ACC112 (cell line): ENCODE measurements around the gene METTL1.
"Not testable (repeated sequence)": the region's sequence is repeated elsewhere in the genome, so short reads cannot be mapped to it uniquely, and the experiment has no call there.

ENCODE experiments used
- H2AFZ ChIP-seq: fragments of 200-600 bp; sonication (generic); one replicate; pipeline ENCODE4 v1.6.0; 2017; ENCODE audit warnings: antibody characterized with exemption, low read length; ENCODE audit not compliant: unreplicated experiment
- H3K27ac ChIP-seq: fragments of 200-600 bp; sonication (generic); 2 replicates; pipeline ENCODE4 v1.5.1; 2014; ENCODE audit warnings: low read depth, mild to moderate bottlenecking, antibody characterized with exemption, low read length, moderate library complexity
- H3K27me3 ChIP-seq: fragments of 200-600 bp; sonication (generic); 2 replicates; pipeline ENCODE4 v1.6.1; 2014; ENCODE audit warnings: mild to moderate bottlenecking, antibody characterized with exemption, low read length, moderate library complexity, mixed read lengths; ENCODE audit not compliant: insufficient read depth
- H3K36me3 ChIP-seq: fragments of 200-600 bp; sonication (generic); 2 replicates; pipeline ENCODE4 v1.6.1; 2016; ENCODE audit warnings: mild to moderate bottlenecking, antibody characterized with exemption, low read length, moderate library complexity, mixed read lengths; ENCODE audit not compliant: insufficient read depth
- H3K4me1 ChIP-seq: fragments of 200-600 bp; sonication (generic); one replicate; pipeline ENCODE4 v1.6.1; 2016; ENCODE audit warnings: low read length, mixed read lengths; ENCODE audit not compliant: insufficient read depth, unreplicated experiment, control insufficient read depth
- H3K4me3 ChIP-seq: fragments of 200-600 bp; sonication (generic); 2 replicates; pipeline ENCODE4 v1.5.1; 2014; ENCODE audit warnings: mild to moderate bottlenecking, low read depth, low read length
- H3K79me2 ChIP-seq: fragments of 200-600 bp; sonication (generic); one replicate; pipeline ENCODE4 v1.6.0; 2016; ENCODE audit warnings: low read length; ENCODE audit not compliant: control insufficient read depth, unreplicated experiment, insufficient read depth

METTL1 gene

DNA sequence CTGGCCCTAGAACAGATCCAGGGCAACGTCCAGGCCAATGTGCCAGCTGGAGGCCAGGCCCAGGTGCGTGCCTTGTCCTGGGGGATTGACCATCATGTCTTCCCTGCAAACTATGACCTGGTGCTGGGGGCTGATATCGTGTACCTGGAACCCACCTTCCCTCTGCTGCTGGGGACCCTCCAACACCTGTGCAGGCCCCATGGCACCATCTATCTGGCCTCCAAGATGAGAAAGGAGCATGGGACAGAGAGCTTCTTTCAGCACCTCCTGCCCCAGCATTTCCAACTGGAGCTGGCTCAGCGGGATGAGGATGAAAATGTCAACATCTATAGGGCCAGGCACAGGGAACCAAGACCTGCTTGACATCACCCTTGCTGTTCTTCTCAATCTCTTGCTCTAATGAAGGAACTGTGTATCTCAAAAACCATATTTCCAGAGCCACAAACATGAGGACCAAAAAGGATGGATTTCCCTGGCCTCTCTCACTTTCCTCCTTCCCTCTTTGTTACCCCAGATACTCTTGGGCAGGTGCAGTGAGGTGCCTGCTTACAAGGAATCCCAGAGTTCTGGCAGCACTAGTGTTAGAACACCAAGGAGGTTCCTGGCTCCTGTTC lies 8.5 kb upstream of the METTL1 start:
- Histone ChIP-seq H3K36me3 (peaks cover 2% of the 10 kb centered on the region; the same call in 1 of the 2 replicates), H3K4me1 (peaks cover 10% of the 10 kb centered on the region)

GRCh38 chr12:57779736-57780135 lies 7.8 kb upstream of the METTL1 start:
- Histone ChIP-seq H3K27me3 (no peaks in the 10 kb centered on the region), H2AFZ (no peak overlapping the region), H3K79me2 (peaks cover 14% of the 10 kb centered on the region), H3K36me3 (peaks cover 2% of the 10 kb centered on the region; the same call in 1 of the 2 replicates), H3K4me1 (peaks cover 10% of the 10 kb centered on the region), H3K27ac (no peak overlapping the region), H3K4me3 (no peak overlapping the region)

More for the DNA sequence above, 8.5 kb upstream of the METTL1 start:
- Histone ChIP-seq H2AFZ (no peak overlapping the region), H3K27me3 (no peaks in the 10 kb centered on the region), H3K79me2 (peaks cover 14% of the 10 kb centered on the region), H3K4me3 (no peak overlapping the region), H3K27ac (no peak overlapping the region)

- Histone ChIP-seq H2AFZ (no peak overlapping the region), H3K79me2 (peaks cover 9% of the 10 kb centered on the region), H3K36me3 (peaks cover 2% of the 10 kb centered on the region; the same call in 1 of the 2 replicates), H3K27ac (no peak overlapping the region), H3K27me3 (no peaks in the 10 kb centered on the region), H3K4me3 (no peak overlapping the region), H3K4me1 (peaks cover 5% of the 10 kb centered on the region)
These were observed 6.0 kb upstream of the METTL1 start for GRCh38 chr12:57777911-57778310.

DNA sequence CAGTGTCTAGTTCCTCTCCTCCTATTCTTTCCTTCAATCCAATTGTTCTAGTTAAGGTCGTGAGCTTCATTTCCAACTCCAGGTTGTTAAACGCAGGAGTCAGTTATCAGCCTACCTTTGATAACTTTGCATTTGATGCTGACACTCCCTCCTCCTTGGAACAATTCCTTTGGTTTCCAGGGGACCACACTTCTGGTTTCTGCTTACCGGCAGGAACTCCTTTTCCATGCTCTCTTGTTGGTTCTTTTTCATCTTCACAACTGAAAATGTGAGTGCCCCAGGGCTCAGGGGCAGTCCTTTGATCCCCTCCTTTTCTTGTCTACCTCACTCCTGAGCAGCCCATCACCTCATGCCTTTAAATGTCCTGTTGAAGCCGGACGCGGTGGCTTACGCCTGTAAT lies 5.5 kb upstream of the METTL1 start:
- no peak overlapping the region for H3K27ac ChIP-seq
- no peak overlapping the region for H2AFZ ChIP-seq
- H3K36me3 ChIP-seq, result peaks cover 2% of the 10 kb centered on the region; the same call in 1 of the 2 replicates
- no peaks in the 10 kb centered on the region for H3K27me3 ChIP-seq
- no peak overlapping the region for H3K4me3 ChIP-seq
- peaks cover 5% of the 10 kb centered on the region for H3K4me1 ChIP-seq
- H3K79me2 ChIP-seq, result peaks cover 9% of the 10 kb centered on the region

DNA sequence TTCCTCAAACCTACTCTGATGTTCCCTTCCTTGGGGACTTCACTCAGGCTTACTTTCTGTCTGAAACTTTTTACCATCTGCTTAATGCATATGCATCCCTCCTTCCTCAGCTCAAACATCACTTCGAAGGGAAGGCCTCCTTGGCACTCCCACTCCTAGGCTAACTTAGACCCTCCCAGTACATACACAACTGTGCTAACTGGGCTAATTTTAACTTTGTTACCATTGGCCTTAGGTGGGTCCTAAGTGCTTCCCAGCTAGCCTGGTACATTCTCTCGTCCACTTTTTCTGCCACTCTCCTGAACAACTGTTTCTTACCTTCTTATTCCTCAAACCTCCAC lies 4.3 kb upstream of the METTL1 start:
- no peak overlapping the region for H2AFZ ChIP-seq
- H3K27ac ChIP-seq, result no peak overlapping the region
- H3K79me2 ChIP-seq, result peaks cover 9% of the 10 kb centered on the region
- H3K36me3 ChIP-seq, result peaks cover 2% of the 10 kb centered on the region; the same call in 1 of the 2 replicates
- no peaks in the 10 kb centered on the region for H3K27me3 ChIP-seq
- H3K4me3 ChIP-seq, result no peak overlapping the region
- peaks cover 5% of the 10 kb centered on the region for H3K4me1 ChIP-seq

- Histone ChIP-seq H3K4me1 (peaks cover 5% of the 10 kb centered on the region), H3K27me3 (no peaks in the 10 kb centered on the region), H3K36me3 (peaks cover 2% of the 10 kb centered on the region; the same call in 1 of the 2 replicates), H3K79me2 (peaks cover 9% of the 10 kb centered on the region), H3K27ac (no peak overlapping the region), H3K4me3 (no peak overlapping the region), H2AFZ (no peak overlapping the region)
These were observed 3.8 kb upstream of the METTL1 start for GRCh38 chr12:57775563-57776246.

DNA sequence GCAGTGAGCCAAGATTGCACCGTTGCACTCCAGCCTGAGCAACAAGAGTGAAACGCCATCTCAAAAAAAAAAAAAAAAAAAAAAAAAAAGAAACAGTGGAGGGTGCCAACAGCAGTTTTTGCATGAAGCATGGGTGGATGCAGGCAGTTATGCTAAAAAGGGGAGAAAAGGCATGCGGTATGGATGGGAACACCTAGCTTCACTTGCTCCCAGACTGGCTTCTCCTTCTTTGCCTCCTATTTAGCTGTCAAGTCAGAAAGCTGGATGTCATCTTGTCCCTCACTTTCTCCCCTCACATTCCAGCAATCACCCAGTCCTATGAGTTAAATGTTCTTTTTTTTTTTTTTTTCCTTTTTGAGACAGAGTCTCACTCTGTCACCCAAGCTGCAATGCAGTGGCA lies 3.1 kb upstream of the METTL1 start:
- no peaks in the 10 kb centered on the region for H3K27me3 ChIP-seq
- H3K79me2 ChIP-seq, result peaks cover 9% of the 10 kb centered on the region
- H2AFZ ChIP-seq, result no peak overlapping the region
- H3K4me1 ChIP-seq, result peaks cover 5% of the 10 kb centered on the region
- H3K27ac ChIP-seq, result no peak overlapping the region
- no peak overlapping the region for H3K4me3 ChIP-seq
- H3K36me3 ChIP-seq, result peaks cover 2% of the 10 kb centered on the region; the same call in 1 of the 2 replicates

DNA sequence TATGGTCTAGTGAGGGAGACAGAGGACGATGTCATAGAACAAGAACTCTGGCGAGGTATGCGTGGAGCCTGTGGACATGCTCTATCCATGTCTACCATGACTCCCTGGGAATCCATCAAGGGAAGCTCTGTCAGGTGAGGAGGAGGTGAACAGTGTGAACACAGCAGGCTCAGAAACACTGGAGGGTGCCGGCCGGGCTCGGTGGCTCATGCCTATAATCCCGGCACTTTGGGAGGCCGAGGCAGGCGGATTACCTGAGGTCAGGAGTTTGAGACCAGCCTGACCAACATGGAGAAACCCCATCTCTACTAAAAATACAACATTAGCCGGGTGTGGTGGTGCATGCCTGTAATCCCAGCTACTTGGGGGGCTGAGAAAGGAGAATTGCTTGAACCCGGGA lies 2.7 kb upstream of the METTL1 start:
- H2AFZ ChIP-seq, H3K27ac ChIP-seq, H3K4me3 ChIP-seq, H3K79me2 ChIP-seq, H3K27me3 ChIP-seq, H3K4me1 ChIP-seq, H3K36me3 ChIP-seq: not testable (repeated sequence)

GRCh38 chr12:57772429-57773322 lies 771 bp upstream of the METTL1 start, which contains the start of gene EEF1AKMT3:
Gene EEF1AKMT3, plus strand, starts transcription at chr12:57772614. Its CDS starts 111 bp downstream, at chr12:57772725.
- Histone ChIP-seq H3K27me3 (no peaks in the 10 kb centered on the region), H3K4me1 (no peaks in the 10 kb centered on the region), H3K27ac (peak within 1 kb of the TSS; percentile 74), H2AFZ (peak within 1 kb of the TSS; percentile 93), H3K4me3 (peak within 1 kb of the TSS; percentile 75), H3K79me2 (peaks cover 9% of the 10 kb centered on the region), H3K36me3 (peaks cover 2% of the 10 kb centered on the region; the same call in 1 of the 2 replicates)

DNA sequence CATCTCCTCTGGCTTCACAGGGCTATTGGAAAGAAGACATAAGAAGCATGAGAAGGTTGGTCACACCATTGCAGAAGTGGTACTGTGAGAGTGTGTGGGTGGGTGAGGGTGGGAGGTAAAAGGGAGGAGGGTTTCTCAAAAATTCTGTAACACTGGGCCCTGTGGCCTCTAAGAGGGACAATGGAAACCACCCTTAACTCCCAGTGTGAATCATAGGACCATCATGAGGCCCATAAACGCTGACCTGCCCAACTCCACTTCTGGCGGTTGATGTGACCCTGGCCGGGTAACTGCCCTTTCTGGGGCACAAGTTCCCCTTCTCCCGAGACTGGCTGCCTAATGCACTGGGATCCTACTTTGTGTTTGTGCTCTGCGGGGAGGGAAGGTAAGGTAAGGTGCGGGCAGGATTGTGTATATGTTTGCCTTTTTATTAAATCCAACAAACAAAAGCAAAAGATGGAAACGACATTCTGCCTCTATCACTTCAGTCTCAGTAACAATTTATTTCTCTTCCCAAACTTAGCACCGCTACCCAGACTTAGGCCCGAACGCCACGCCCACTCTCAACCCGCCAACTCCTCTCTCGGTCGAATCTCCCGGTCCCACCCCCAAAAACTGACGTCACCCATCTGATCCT lies 551 bp downstream of the METTL1 start:
- H3K27ac ChIP-seq, result peak overlapping the region; percentile 74
- peaks cover 11% of the 10 kb centered on the region for H3K4me1 ChIP-seq
- peak overlapping the region; percentile 75 for H3K4me3 ChIP-seq
- H3K27me3 ChIP-seq, result peaks cover 4% of the 10 kb centered on the region; the same call in 1 of the 2 replicates
- H3K79me2 ChIP-seq, result peaks cover 9% of the 10 kb centered on the region
- peak overlapping the region; percentile 6 for H2AFZ ChIP-seq
- peaks cover 2% of the 10 kb centered on the region; the same call in 1 of the 2 replicates for H3K36me3 ChIP-seq
